Stimulated activated naive CD8-positive, alpha-beta T cell treated with anti-CD3 and anti-CD28 coated beads, Interleukin-15, Interleukin-2, amounts not matched to agents 100 ng/mL and 50 ng/mL, for 24 hours (primary cell): Measurements from ENCODE around the gene SOX6.

Source experiments
- H3K27ac Mint-ChIP-seq: one replicate; pipeline ENCODE4 v1.8.0; 2021; ENCODE audit warnings: mild to moderate bottlenecking, mixed read lengths
- H3K27me3 Mint-ChIP-seq: one replicate; pipeline ENCODE4 v1.8.0; 2021; ENCODE audit warnings: mixed read lengths
- H3K36me3 Mint-ChIP-seq: one replicate; pipeline ENCODE4 v1.8.0; 2021; ENCODE audit warnings: low read depth, mixed read lengths
- H3K4me1 Mint-ChIP-seq: one replicate; pipeline ENCODE4 v1.8.0; 2021; ENCODE audit warnings: low read depth, mixed read lengths
- H3K4me3 Mint-ChIP-seq: one replicate; pipeline ENCODE4 v1.8.0; 2021; ENCODE audit warnings: mild to moderate bottlenecking, mixed read lengths
- H3K9me3 Mint-ChIP-seq: one replicate; pipeline ENCODE4 v1.8.0; 2021; ENCODE audit warnings: mixed read lengths

The SOX6 gene

GRCh38 chr11:16121853-16122252, 234.5 kb downstream of the SOX6 start:
- no peak overlapping the region for H3K4me3 Mint-ChIP-seq
- H3K4me1 Mint-ChIP-seq = no peaks in the 10 kb centered on the region
- H3K9me3 Mint-ChIP-seq = peaks cover 4% of the 10 kb centered on the region
- H3K27me3 Mint-ChIP-seq = no peaks in the 10 kb centered on the region
- no peak overlapping the region for H3K27ac Mint-ChIP-seq
- no peaks in the 10 kb centered on the region for H3K36me3 Mint-ChIP-seq

GRCh38 chr11:16120008-16120407, 236.3 kb downstream of the SOX6 start:
- H3K9me3 Mint-ChIP-seq = no peaks in the 10 kb centered on the region
- no peaks in the 10 kb centered on the region for H3K36me3 Mint-ChIP-seq
- no peaks in the 10 kb centered on the region for H3K27me3 Mint-ChIP-seq
- H3K4me1 Mint-ChIP-seq = no peaks in the 10 kb centered on the region
- no peak overlapping the region for H3K4me3 Mint-ChIP-seq
- no peak overlapping the region for H3K27ac Mint-ChIP-seq

GRCh38 chr11:16117989-16118756, 238.2 kb downstream of the SOX6 start:
- Mint-ChIP-seq H3K27ac (no peak overlapping the region), H3K4me3 (no peak overlapping the region), H3K27me3 (no peaks in the 10 kb centered on the region), H3K36me3 (no peaks in the 10 kb centered on the region), H3K4me1 (no peaks in the 10 kb centered on the region), H3K9me3 (no peaks in the 10 kb centered on the region)

GRCh38 chr11:16114978-16115871, 241.1 kb downstream of the SOX6 start:
- no peaks in the 10 kb centered on the region for H3K36me3 Mint-ChIP-seq
- no peak overlapping the region for H3K27ac Mint-ChIP-seq
- no peaks in the 10 kb centered on the region for H3K27me3 Mint-ChIP-seq
- peaks cover 4% of the 10 kb centered on the region for H3K9me3 Mint-ChIP-seq
- no peaks in the 10 kb centered on the region for H3K4me1 Mint-ChIP-seq
- H3K4me3 Mint-ChIP-seq = no peak overlapping the region

DNA sequence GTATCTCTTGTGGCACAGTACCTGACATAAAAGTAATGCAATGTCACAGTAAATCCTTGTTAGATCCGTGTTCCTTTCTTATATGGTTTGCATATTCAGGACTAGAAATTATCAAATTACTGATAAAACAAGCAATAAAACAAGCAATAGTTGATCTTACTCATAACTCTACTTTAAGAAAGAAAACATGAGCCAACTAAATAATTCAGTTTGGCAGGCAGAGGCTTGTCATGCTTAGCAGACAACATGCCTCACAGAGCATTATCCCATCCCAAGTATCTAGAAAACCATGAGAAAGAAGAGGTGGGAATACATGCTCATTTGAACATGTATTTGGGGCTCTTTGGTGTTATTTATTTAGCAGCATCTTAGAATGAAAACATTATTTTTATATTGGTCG, 241.9 kb downstream of the SOX6 start:
- Mint-ChIP-seq H3K4me3 (no peak overlapping the region), H3K4me1 (no peaks in the 10 kb centered on the region), H3K9me3 (peaks cover 4% of the 10 kb centered on the region), H3K27me3 (no peaks in the 10 kb centered on the region), H3K36me3 (no peaks in the 10 kb centered on the region), H3K27ac (no peak overlapping the region)

DNA sequence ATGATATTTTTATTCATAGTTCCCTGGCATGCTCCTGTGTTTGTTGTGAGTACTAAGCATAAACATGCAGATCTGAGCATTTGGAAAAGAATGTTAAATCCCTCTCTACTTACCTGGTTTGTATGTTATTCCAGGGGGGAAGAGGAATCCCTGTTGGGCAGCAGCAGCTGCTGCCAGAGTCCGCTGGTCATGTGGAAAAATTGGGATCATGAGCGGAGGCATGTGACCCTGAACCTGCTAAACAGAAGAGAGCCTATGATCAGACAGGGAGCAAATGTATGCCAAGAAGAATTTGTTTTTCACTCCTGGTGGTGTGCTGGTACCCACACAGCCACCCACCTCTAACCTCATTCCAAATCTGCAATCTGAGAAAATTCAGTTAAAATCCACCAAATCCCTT, 244.7 kb downstream of the SOX6 start:
- H3K4me1 Mint-ChIP-seq = no peaks in the 10 kb centered on the region
- H3K9me3 Mint-ChIP-seq = peaks cover 7% of the 10 kb centered on the region
- no peak overlapping the region for H3K27ac Mint-ChIP-seq
- H3K4me3 Mint-ChIP-seq = no peak overlapping the region
- H3K36me3 Mint-ChIP-seq = no peaks in the 10 kb centered on the region
- no peaks in the 10 kb centered on the region for H3K27me3 Mint-ChIP-seq

- Mint-ChIP-seq H3K4me3 (no peak overlapping the region), H3K4me1 (no peaks in the 10 kb centered on the region), H3K27me3 (no peaks in the 10 kb centered on the region), H3K9me3 (peaks cover 7% of the 10 kb centered on the region), H3K36me3 (no peaks in the 10 kb centered on the region), H3K27ac (no peak overlapping the region)
Measured at GRCh38 chr11:16110886-16111285, 245.5 kb downstream of the SOX6 start.

DNA sequence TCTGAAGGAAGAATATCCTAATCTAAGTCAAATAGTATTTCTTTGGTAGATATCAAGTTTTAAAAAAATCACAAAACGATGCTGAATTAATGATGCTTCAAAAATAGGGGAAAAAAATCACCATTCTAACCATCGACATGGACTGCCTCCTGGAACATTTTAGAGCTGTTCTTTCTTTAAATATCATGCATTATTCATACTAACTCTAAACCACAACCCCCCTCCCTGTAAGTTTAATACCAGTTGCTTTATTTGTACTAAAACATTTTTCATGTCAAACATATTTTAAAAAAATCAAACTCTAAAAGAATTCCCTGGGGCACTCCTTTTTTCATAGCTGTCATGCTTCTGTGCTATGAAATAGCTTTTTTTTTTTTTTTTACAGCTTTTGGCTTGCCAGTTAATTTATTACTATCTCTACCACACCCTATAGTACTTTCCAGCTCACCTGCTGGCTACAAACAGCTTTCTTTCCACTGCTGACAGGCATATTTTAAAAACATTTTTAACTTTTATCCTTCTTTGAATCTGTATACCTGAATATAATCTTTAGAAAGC, 256.9 kb downstream of the SOX6 start:
- Mint-ChIP-seq H3K4me3 (no peak overlapping the region), H3K9me3 (peaks cover 7% of the 10 kb centered on the region), H3K4me1 (no peaks in the 10 kb centered on the region), H3K27me3 (no peaks in the 10 kb centered on the region), H3K36me3 (no peaks in the 10 kb centered on the region), H3K27ac (no peak overlapping the region)

DNA sequence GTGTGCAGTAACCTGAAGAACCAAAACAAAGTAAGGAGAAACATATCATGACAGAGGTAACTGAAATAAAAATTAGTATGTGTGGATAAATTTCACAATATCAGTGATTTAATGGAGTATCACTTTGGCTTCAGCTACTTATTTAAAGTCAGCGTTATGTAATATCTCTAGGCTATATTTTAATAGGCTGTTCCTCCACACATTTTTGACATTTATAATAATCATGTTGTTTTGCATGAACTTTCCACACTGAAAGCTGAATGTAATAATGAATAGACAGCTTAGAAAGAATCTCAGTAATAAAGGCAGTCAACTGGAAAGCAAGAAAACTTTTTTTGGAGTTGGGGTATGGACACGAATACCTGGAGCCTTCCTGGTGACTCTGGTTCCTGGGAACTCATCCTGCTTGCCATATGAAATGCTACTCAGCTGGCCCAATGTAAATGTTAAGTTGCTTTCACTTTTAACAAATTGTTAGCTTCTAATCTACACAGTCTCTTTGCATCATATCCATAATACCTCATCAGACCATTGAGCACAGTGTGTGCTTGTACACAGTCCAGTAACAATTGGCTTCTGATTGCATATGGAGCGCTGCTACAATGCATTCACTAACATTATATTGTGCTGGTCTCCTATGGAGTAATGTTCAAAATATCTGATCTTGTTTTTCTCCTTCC, 257.7 kb downstream of the SOX6 start:
- Mint-ChIP-seq H3K27ac (no peak overlapping the region), H3K27me3 (no peaks in the 10 kb centered on the region), H3K36me3 (no peaks in the 10 kb centered on the region), H3K9me3 (peaks cover 7% of the 10 kb centered on the region), H3K4me3 (no peak overlapping the region), H3K4me1 (no peaks in the 10 kb centered on the region)

GRCh38 chr11:16097543-16097942, 258.8 kb downstream of the SOX6 start:
- Mint-ChIP-seq H3K36me3 (no peaks in the 10 kb centered on the region), H3K27ac (no peak overlapping the region)

DNA sequence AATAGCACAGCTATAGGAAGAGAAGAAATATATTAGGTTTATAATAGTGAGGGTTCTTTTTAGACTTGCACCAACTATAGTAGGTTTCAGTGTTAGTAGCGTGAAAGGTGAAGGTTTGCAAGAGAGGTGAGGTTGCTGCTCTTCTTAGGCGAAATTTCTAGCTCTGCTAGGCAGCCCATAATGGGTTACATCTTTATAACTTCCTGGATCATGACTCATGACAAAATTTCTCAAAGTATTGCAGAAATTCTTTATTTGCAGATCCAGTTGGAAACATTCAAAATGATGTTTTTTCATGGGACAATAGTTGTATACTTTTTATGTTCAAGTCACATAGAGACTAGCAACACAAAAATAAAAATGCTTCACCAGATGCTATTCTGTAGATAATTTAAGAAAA, 260.0 kb downstream of the SOX6 start:
- Mint-ChIP-seq H3K4me3 (no peak overlapping the region), H3K36me3 (no peaks in the 10 kb centered on the region), H3K9me3 (no peaks in the 10 kb centered on the region), H3K27me3 (no peaks in the 10 kb centered on the region), H3K4me1 (no peaks in the 10 kb centered on the region), H3K27ac (no peak overlapping the region)

More at GRCh38 chr11:16097543-16097942, 258.8 kb downstream of the SOX6 start:
- Mint-ChIP-seq H3K4me3 (no peak overlapping the region), H3K27me3 (no peaks in the 10 kb centered on the region), H3K9me3 (no peaks in the 10 kb centered on the region), H3K4me1 (no peaks in the 10 kb centered on the region)

- Mint-ChIP-seq H3K4me3 (no peak overlapping the region), H3K27ac (no peak overlapping the region), H3K36me3 (no peaks in the 10 kb centered on the region), H3K9me3 (no peaks in the 10 kb centered on the region), H3K27me3 (no peaks in the 10 kb centered on the region), H3K4me1 (no peaks in the 10 kb centered on the region)
Measured at GRCh38 chr11:16095756-16096155, 260.6 kb downstream of the SOX6 start.

GRCh38 chr11:16093889-16094653, 262.3 kb downstream of the SOX6 start:
- Mint-ChIP-seq H3K36me3 (no peaks in the 10 kb centered on the region), H3K27ac (no peak overlapping the region), H3K27me3 (no peaks in the 10 kb centered on the region)

DNA sequence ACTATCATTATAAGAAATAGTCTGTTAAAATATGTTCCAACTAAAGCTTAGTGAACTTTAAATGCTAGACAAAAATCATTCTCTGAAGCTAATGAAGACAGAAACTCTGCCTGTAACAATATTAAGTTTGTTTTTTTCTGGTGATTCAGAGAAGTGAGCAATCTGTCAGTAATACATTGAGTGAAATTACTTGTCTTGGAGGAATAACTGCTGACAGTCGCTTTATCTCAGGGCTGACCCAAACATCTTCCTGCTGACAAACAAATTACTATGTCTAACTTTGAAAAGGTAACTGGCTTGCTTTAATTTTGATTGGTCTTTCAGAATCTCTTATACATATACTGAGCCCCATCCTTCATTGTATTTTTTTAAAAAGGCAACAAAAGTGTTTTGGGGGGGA, 264.5 kb downstream of the SOX6 start:
- Mint-ChIP-seq H3K36me3 (no peaks in the 10 kb centered on the region), H3K4me3 (no peak overlapping the region), H3K27me3 (no peaks in the 10 kb centered on the region), H3K27ac (no peak overlapping the region), H3K4me1 (no peaks in the 10 kb centered on the region), H3K9me3 (no peaks in the 10 kb centered on the region)

More at GRCh38 chr11:16093889-16094653, 262.3 kb downstream of the SOX6 start:
- Mint-ChIP-seq H3K9me3 (no peaks in the 10 kb centered on the region), H3K4me3 (no peak overlapping the region), H3K4me1 (no peaks in the 10 kb centered on the region)
